ENCODE measurements around the gene ZMIZ1.

The ZMIZ1 gene

DNA sequence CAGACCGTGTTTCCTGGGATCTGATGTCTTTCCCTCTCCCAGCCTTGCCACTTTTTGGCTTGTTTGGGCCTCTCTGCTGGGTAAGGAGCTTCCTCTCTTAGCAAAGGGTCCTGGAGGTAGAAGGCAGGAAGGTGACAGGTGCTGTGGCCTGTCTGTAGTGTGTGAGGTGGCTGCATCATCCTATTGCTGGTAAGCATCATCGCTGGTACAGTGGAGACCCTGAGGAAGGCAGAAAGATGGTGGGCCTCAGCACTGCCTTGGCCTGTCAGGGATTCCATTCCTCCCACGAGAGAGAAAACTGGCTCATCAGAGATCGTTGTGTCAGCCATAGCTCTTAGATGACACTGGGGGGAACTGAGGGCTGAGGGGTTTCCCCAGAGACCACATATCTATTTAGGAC, 46.5 kb downstream of the ZMIZ1 start:
- no peak for DNase-seq (ENCODE audit: low read depth)
- no peak for TF ChIP-seq POLR2A (IDR thresholded peaks at IDR 0.05; ENCODE audit: extremely low read depth, insufficient read length)
- TF ChIP-seq, protein P1, sequence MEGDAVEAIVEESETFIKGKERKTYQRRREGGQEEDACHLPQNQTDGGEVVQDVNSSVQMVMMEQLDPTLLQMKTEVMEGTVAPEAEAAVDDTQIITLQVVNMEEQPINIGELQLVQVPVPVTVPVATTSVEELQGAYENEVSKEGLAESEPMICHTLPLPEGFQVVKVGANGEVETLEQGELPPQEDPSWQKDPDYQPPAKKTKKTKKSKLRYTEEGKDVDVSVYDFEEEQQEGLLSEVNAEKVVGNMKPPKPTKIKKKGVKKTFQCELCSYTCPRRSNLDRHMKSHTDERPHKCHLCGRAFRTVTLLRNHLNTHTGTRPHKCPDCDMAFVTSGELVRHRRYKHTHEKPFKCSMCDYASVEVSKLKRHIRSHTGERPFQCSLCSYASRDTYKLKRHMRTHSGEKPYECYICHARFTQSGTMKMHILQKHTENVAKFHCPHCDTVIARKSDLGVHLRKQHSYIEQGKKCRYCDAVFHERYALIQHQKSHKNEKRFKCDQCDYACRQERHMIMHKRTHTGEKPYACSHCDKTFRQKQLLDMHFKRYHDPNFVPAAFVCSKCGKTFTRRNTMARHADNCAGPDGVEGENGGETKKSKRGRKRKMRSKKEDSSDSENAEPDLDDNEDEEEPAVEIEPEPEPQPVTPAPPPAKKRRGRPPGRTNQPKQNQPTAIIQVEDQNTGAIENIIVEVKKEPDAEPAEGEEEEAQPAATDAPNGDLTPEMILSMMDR (IDR thresholded peaks at IDR 0.05; ENCODE audit: low read depth, low read length), result no peak
- TF ChIP-seq, protein P2, sequence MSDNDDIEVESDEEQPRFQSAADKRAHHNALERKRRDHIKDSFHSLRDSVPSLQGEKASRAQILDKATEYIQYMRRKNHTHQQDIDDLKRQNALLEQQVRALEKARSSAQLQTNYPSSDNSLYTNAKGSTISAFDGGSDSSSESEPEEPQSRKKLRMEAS (IDR thresholded peaks at IDR 0.05; ENCODE audit: low read depth, low read length), result no peak
- no peak for TF ChIP-seq MYC (IDR thresholded peaks at IDR 0.05; ENCODE audit: low read depth, low read length)
- H3K4me3 ChIP-seq (ENCODE audit: low read depth, low read length), result no peak overlapping the region

DNA sequence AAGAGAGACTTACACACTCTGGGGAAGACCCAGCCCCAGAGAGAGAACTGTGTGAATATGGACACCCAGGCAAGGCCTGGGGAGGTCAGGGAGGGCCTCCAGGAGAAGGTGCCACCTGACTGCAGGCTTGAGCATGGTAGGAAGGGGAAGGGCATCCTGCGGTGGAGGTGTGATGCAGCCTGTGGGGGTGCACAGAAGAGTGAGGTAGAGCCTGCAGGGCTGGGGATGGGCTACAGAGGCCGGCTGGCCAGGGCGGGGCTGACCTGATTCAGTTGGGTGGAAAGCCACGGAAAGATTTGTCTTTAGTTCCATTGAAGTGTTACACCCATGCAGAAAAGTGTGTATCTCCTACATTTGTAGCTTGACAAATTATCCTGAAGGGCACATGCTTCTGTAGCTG, 47.6 kb downstream of the ZMIZ1 start:
- no peak for DNase-seq (ENCODE audit: low read depth)
- TF ChIP-seq, protein P1 (IDR thresholded peaks at IDR 0.05; ENCODE audit: low read depth, low read length), result no peak
- TF ChIP-seq, protein P2 (IDR thresholded peaks at IDR 0.05; ENCODE audit: low read depth, low read length), result no peak
- no peak for TF ChIP-seq MYC (IDR thresholded peaks at IDR 0.05; ENCODE audit: low read depth, low read length)
- TF ChIP-seq POLR2A (IDR thresholded peaks at IDR 0.05; ENCODE audit: extremely low read depth, insufficient read length), result no peak
- no peak overlapping the region for H3K4me3 ChIP-seq (ENCODE audit: low read depth, low read length)

DNA sequence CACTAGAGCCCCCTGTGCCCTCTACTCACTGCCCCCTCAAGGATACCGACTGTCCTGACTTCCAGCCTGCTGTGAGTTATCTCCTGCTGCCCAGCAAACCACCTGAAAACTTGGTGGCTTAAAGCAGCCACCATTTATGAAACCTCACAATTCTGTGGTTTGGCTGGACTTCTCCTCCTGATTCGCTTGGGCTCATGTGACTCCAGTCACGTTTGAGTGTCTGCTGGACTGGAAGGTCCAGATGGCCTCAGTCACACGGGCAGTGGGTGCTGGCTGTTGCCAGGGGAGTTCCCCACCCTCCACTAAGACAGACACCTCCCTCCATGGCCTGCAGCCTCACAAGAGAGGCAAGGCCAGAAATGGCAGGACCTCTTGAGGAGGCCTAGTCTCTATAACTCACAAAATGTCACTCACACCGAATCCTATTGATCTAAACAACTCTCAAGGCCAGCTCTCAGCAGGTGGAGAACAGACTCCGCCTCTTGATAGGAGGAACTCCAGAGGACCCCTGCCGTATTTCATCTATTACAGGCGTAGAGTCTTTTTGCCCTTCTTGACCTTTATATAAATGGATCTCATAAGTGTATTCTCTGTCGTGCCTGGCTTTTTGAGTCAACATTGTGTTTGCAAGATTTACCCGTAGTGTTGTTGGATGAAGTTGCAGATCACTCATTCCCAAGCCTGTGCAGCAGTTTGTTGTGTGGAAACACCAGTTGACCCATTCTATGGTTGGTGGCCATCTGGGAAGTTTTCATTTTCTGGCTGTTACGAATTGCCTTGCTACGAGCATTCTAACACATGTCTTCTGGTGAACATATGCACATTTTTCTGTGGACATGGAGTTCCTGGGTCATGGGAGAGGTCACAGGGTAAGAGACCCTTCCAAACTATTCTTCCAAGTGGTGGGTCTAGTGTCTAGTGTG, 48.3 kb downstream of the ZMIZ1 start:
- no peak overlapping the region for H3K4me3 ChIP-seq (ENCODE audit: low read depth, low read length)
- no peak for TF ChIP-seq POLR2A (IDR thresholded peaks at IDR 0.05; ENCODE audit: extremely low read depth, insufficient read length)
- TF ChIP-seq, protein P1 (IDR thresholded peaks at IDR 0.05; ENCODE audit: low read depth, low read length), result no peak
- TF ChIP-seq MYC (IDR thresholded peaks at IDR 0.05; ENCODE audit: low read depth, low read length), result no peak
- TF ChIP-seq, protein P2 (IDR thresholded peaks at IDR 0.05; ENCODE audit: low read depth, low read length), result peak; percentile 17; the same call in 1 of the 2 replicates
- DNase-seq (ENCODE audit: low read depth), result no peak

DNA sequence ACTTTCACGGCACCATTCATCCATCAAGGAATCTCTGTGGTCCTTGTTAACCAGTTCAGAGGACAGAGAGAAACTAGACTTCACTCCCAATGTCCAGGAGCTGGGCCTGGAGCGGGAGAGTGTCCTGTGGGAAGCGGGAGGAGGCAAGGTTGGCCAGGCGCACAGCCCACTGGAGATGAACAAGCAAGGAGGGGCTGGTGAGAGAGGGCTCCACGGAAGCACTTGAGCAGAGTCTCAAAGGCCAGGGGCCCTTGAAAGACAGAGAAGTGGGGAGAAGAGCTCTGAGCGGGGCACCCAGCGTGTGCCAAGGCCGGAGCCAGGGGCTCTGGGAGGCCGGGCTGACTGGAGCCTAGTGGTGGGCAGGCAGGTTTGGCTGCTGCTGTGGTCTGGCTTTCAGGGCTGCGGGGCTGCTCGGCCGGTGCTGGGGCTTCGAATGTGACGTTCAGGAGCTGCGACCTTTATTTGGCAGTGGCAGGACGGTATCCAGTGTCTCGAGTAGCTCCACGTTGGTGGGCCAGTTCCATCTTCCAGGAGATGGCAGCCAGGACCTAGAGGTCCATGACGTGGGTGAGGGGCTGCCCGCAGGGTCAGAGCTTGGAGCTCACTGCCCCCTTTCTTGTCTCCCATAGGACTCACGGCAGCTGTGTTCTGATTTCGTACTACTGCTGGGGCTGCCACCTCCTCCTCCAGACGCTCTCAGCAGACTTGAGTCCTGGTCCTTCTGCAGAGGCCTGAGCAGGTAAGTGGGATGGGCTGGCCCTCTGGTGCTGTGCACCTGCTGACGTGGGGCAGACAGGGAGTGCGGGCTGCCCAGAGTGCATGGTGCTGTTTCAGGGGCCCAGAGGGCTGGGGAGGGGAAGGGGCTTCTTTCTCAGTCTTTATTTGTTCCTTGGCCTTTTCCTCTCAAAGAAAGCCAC, 49.8 kb downstream of the ZMIZ1 start:
- no peak for TF ChIP-seq MYC (IDR thresholded peaks at IDR 0.05; ENCODE audit: low read depth, low read length)
- H3K4me3 ChIP-seq (ENCODE audit: low read depth, low read length), result no peak overlapping the region
- no peak for DNase-seq (ENCODE audit: low read depth)

DNA sequence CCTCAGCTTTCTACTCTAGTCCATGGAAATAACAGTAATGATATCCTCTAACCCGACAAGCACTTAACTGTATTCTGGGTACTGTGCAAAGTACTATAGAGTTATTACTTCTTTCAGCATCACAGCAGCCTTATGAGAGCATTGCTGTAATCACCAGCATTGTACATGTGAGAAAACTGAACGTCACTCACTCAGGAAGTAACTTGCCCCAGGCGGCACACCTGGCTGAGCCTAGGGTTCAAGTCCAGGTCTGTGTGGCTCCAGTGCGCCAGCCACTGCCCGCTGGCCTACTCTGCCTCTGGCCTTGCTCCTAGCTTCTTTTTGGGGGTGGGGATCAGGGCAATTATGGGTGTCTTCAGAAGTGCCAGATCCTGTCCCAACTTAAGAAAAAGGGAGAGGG, 50.5 kb downstream of the ZMIZ1 start:
- no peak overlapping the region for H3K4me3 ChIP-seq (ENCODE audit: low read depth, low read length)
- TF ChIP-seq, protein P1 (IDR thresholded peaks at IDR 0.05; ENCODE audit: low read depth, low read length), result no peak
- TF ChIP-seq MYC (IDR thresholded peaks at IDR 0.05; ENCODE audit: low read depth, low read length) (no peak), POLR2A (IDR thresholded peaks at IDR 0.05; ENCODE audit: extremely low read depth, insufficient read length) (no peak)
- TF ChIP-seq, protein P2 (IDR thresholded peaks at IDR 0.05; ENCODE audit: low read depth, low read length), result no peak
- DNase-seq (ENCODE audit: low read depth), result no peak

DNA sequence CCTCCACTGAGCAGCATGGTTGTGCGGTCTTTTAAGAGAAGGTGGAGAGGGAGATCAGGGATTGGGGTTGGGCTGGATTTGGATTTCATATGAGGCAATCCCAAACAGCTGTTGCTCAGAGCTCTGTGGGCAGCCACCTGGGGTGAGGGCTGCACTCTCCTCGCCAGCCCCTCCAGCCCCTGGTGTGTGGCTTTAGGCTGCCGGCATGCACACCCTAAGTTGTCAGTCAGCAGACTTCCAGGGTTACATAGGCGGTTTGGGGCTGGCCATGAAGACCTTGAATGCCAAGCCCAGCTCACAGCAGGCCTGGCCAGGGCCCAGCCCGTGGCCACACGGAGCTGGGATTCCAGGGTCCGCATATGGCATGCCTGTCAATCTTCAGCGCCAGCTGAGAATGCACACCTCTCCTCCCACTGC, 54.8 kb downstream of the ZMIZ1 start:
- peak; percentile 74 for DNase-seq (ENCODE audit: low read depth)
- H3K4me3 ChIP-seq (ENCODE audit: low read depth, low read length), result no peak overlapping the region
- TF ChIP-seq POLR2A (IDR thresholded peaks at IDR 0.05; ENCODE audit: extremely low read depth, insufficient read length) (no peak), MYC (IDR thresholded peaks at IDR 0.05; ENCODE audit: low read depth, low read length) (no peak)
- TF ChIP-seq, protein P2 (IDR thresholded peaks at IDR 0.05; ENCODE audit: low read depth, low read length), result peak; percentile 31; the same call in 1 of the 2 replicates

Data from NB4 (cell line).